ENCODE data around the gene DLX1. TPM values are rescaled to one million over a fixed set of nuclear protein-coding genes. Genes with fewer than 3 reads are reported as not detected.

The DLX1 gene
- total RNA-seq, 6 experiments from 2014 or later: 8.2 to 13.9 (median 9.2) TPM

DNA sequence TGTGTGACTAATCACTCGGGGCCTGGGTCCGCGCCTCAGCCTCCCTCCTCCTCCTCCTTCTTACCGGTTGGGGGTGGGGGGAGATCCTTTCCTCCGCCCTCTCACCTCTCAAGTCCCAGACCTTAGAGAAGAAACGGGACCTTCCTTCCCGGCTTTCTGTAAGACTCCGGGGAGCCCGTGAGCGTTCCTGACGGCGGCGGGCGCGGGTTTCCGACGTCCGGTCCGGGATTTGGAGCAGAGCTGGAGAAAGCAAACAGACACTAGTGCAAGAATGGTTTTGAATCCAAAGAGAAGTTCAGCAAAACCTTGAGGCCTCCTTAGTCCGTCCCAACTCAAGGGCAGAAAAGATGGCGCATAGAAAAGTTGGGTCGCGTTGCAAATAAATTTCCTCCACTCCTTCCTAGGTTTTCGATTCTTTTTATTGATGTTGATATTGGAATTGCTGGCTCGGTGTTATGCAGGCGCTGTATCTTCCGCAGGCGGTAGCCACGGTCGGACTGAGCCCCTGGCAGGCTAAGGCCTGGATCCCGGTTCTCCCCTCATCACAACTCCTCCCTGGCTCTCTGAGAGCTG, 2.0 kb downstream of the DLX1 start:
- TF ChIP-seq, protein P1, sequence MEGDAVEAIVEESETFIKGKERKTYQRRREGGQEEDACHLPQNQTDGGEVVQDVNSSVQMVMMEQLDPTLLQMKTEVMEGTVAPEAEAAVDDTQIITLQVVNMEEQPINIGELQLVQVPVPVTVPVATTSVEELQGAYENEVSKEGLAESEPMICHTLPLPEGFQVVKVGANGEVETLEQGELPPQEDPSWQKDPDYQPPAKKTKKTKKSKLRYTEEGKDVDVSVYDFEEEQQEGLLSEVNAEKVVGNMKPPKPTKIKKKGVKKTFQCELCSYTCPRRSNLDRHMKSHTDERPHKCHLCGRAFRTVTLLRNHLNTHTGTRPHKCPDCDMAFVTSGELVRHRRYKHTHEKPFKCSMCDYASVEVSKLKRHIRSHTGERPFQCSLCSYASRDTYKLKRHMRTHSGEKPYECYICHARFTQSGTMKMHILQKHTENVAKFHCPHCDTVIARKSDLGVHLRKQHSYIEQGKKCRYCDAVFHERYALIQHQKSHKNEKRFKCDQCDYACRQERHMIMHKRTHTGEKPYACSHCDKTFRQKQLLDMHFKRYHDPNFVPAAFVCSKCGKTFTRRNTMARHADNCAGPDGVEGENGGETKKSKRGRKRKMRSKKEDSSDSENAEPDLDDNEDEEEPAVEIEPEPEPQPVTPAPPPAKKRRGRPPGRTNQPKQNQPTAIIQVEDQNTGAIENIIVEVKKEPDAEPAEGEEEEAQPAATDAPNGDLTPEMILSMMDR (IDR thresholded peaks at IDR 0.05): no peak
- H3K27ac Mint-ChIP-seq: peak overlapping the region; percentile 99
- DNase-seq: no peak
- peak overlapping the region; percentile 98 for H3K4me3 Mint-ChIP-seq
- H3K27me3 Mint-ChIP-seq (ENCODE audit: insufficient read depth): peaks cover 49% of the 10 kb centered on the region
- peaks cover 29% of the 10 kb centered on the region for H3K36me3 Mint-ChIP-seq (ENCODE audit: low read depth)
- no peaks in the 10 kb centered on the region for H3K9me3 Mint-ChIP-seq
- H3K4me1 Mint-ChIP-seq (ENCODE audit: low read depth): peaks cover 77% of the 10 kb centered on the region

GRCh38 chr2:172087780-172088244, 2.5 kb downstream of the DLX1 start:
- H3K4me1 Mint-ChIP-seq (ENCODE audit: low read depth): peaks cover 77% of the 10 kb centered on the region

GRCh38 chr2:172088245-172089004, 3.1 kb downstream of the DLX1 start:
- H3K27ac Mint-ChIP-seq: peak overlapping the region; percentile 99
- no peak for DNase-seq
- H3K9me3 Mint-ChIP-seq: no peaks in the 10 kb centered on the region
- peaks cover 77% of the 10 kb centered on the region for H3K4me1 Mint-ChIP-seq (ENCODE audit: low read depth)
- peak overlapping the region; percentile 98 for H3K4me3 Mint-ChIP-seq
- TF ChIP-seq, protein P1 (IDR thresholded peaks at IDR 0.05): no peak
- peaks cover 45% of the 10 kb centered on the region for H3K27me3 Mint-ChIP-seq (ENCODE audit: insufficient read depth)
- H3K36me3 Mint-ChIP-seq (ENCODE audit: low read depth): peaks cover 29% of the 10 kb centered on the region

More at GRCh38 chr2:172087780-172088244, 2.5 kb downstream of the DLX1 start:
- Mint-ChIP-seq H3K27me3 (ENCODE audit: insufficient read depth) (peaks cover 47% of the 10 kb centered on the region), H3K9me3 (no peaks in the 10 kb centered on the region), H3K4me3 (peak overlapping the region; percentile 98), H3K36me3 (ENCODE audit: low read depth) (peaks cover 29% of the 10 kb centered on the region), H3K27ac (peak overlapping the region; percentile 99)
- peak; percentile 28 for DNase-seq
- TF ChIP-seq, protein P1 (IDR thresholded peaks at IDR 0.05): no peak

- no peak for DNase-seq
- Mint-ChIP-seq H3K4me1 (ENCODE audit: low read depth) (peaks cover 77% of the 10 kb centered on the region), H3K36me3 (ENCODE audit: low read depth) (peaks cover 29% of the 10 kb centered on the region), H3K9me3 (no peaks in the 10 kb centered on the region), H3K27me3 (ENCODE audit: insufficient read depth) (peaks cover 46% of the 10 kb centered on the region), H3K27ac (peak overlapping the region; percentile 99; the same call in 1 of the 2 replicates), H3K4me3 (peak overlapping the region; percentile 98)
- TF ChIP-seq, protein P1 (IDR thresholded peaks at IDR 0.05): no peak
Observed at GRCh38 chr2:172089005-172089504, 3.7 kb downstream of the DLX1 start.

GRCh38 chr2:172089633-172090032, 4.3 kb downstream of the DLX1 start:
- peaks cover 45% of the 10 kb centered on the region for H3K27me3 Mint-ChIP-seq (ENCODE audit: insufficient read depth)
- peaks cover 29% of the 10 kb centered on the region for H3K36me3 Mint-ChIP-seq (ENCODE audit: low read depth)
- H3K4me1 Mint-ChIP-seq (ENCODE audit: low read depth): peaks cover 74% of the 10 kb centered on the region
- H3K27ac Mint-ChIP-seq: peak overlapping the region; percentile 99; the same call in 1 of the 2 replicates
- TF ChIP-seq, protein P1 (IDR thresholded peaks at IDR 0.05): no peak
- H3K4me3 Mint-ChIP-seq: peak overlapping the region; percentile 45; the same call in 1 of the 2 replicates
- DNase-seq: no peak
- H3K9me3 Mint-ChIP-seq: no peaks in the 10 kb centered on the region
